ENCODE results near the gene YWHAH. TPM values are rescaled to one million over a fixed set of nuclear protein-coding genes. Genes with fewer than 3 reads are reported as not detected.
A peak's percentile ranks its signal among the peaks of the same experiment; 100 is the strongest.

The YWHAH gene
- total RNA-seq, 1 donor from 2014 or later: 67.2 TPM

GRCh38 chr22:31954535-31955523 is 10.5 kb downstream of the YWHAH start:
- no peaks in the 10 kb centered on the region for H3K27me3 ChIP-seq (ENCODE audit: low read depth)
- peak overlapping the region; percentile 70 for H3K27ac ChIP-seq (replicated peaks)
- H3K36me3 ChIP-seq: peaks cover 28% of the 10 kb centered on the region
- intact Hi-C loops (cut with micrococcal nuclease): no loop called here
- no peaks in the 10 kb centered on the region for H3K9me3 ChIP-seq (replicated peaks)
- no peak overlapping the region for H3K4me3 ChIP-seq
- H3K4me1 ChIP-seq: peaks cover 57% of the 10 kb centered on the region
- no peak for TF ChIP-seq CTCF (IDR thresholded peaks at IDR 0.05; ENCODE audit: borderline replicate concordance)
- DNase-seq: no peak

GRCh38 chr22:31956360-31956759 is 12.0 kb downstream of the YWHAH start:
- peaks cover 28% of the 10 kb centered on the region for H3K36me3 ChIP-seq
- no peak overlapping the region for H3K27ac ChIP-seq (replicated peaks)

GRCh38 chr22:31957970-31958594 is 13.7 kb downstream of the YWHAH start:
- no peak for TF ChIP-seq CTCF (IDR thresholded peaks at IDR 0.05; ENCODE audit: borderline replicate concordance)
- no peaks in the 10 kb centered on the region for H3K9me3 ChIP-seq (replicated peaks)
- H3K4me3 ChIP-seq: no peak overlapping the region
- H3K27me3 ChIP-seq (ENCODE audit: low read depth): no peaks in the 10 kb centered on the region
- DNase-seq: no peak
- H3K27ac ChIP-seq (replicated peaks): no peak overlapping the region
- intact Hi-C loops (cut with micrococcal nuclease): no loop called here
- peaks cover 31% of the 10 kb centered on the region for H3K4me1 ChIP-seq
- H3K36me3 ChIP-seq: peaks cover 28% of the 10 kb centered on the region

More at GRCh38 chr22:31956360-31956759, 12.0 kb downstream of the YWHAH start:
- intact Hi-C loops (cut with micrococcal nuclease): no loop called here
- H3K27me3 ChIP-seq (ENCODE audit: low read depth): no peaks in the 10 kb centered on the region
- no peak for TF ChIP-seq CTCF (IDR thresholded peaks at IDR 0.05; ENCODE audit: borderline replicate concordance)
- no peak for DNase-seq
- H3K9me3 ChIP-seq (replicated peaks): no peaks in the 10 kb centered on the region
- H3K4me1 ChIP-seq: peaks cover 42% of the 10 kb centered on the region
- no peak overlapping the region for H3K4me3 ChIP-seq

- DNase-seq: no peak
- no peak overlapping the region for H3K27ac ChIP-seq (replicated peaks)
- H3K4me3 ChIP-seq: no peak overlapping the region
- peaks cover 28% of the 10 kb centered on the region for H3K36me3 ChIP-seq
- H3K27me3 ChIP-seq (ENCODE audit: low read depth): no peaks in the 10 kb centered on the region
- H3K4me1 ChIP-seq: peaks cover 24% of the 10 kb centered on the region
- TF ChIP-seq CTCF (IDR thresholded peaks at IDR 0.05; ENCODE audit: borderline replicate concordance): no peak
- intact Hi-C loops (cut with micrococcal nuclease): no loop called here
- H3K9me3 ChIP-seq (replicated peaks): no peaks in the 10 kb centered on the region
These were observed 14.4 kb downstream of the YWHAH start for GRCh38 chr22:31958625-31959239.

- Histone ChIP-seq H3K27me3 (ENCODE audit: low read depth) (no peaks in the 10 kb centered on the region), H3K36me3 (peaks cover 27% of the 10 kb centered on the region), H3K27ac (replicated peaks) (no peak overlapping the region), H3K4me3 (no peak overlapping the region), H3K9me3 (replicated peaks) (no peaks in the 10 kb centered on the region), H3K4me1 (peaks cover 6% of the 10 kb centered on the region)
- no peak for TF ChIP-seq CTCF (IDR thresholded peaks at IDR 0.05; ENCODE audit: borderline replicate concordance)
- intact Hi-C loops (cut with micrococcal nuclease): no loop called here
- no peak for DNase-seq
These were observed 16.4 kb downstream of the YWHAH start for GRCh38 chr22:31960767-31961166.
